GM10266 (cell line): ENCODE data around the gene NHSL2.

Source experiments
- DNase-seq: peaks from one replicate; pipeline ENCODE4 v3.0.0; 2012; ENCODE audit errors: extremely low spot score
- CTCF ChIP-seq: IDR thresholded peaks from 2 replicates; pipeline ENCODE4 v1.5.1; 2012; ENCODE audit warnings: mild to moderate bottlenecking, low read depth; ENCODE audit not compliant: control insufficient read depth, insufficient read depth; ENCODE audit errors: missing control alignments

The NHSL2 gene

GRCh38 chrX:72102760-72103159, 192.1 kb downstream of the NHSL2 start:
- DNase-seq, result no peak
- TF ChIP-seq CTCF, result no peak

- no peak for TF ChIP-seq CTCF
- DNase-seq, result no peak
These were observed 194.8 kb downstream of the NHSL2 start for GRCh38 chrX:72105436-72105835.

GRCh38 chrX:72107320-72107719, 196.7 kb downstream of the NHSL2 start:
- no peak for TF ChIP-seq CTCF
- no peak for DNase-seq

- DNase-seq, result no peak
- TF ChIP-seq CTCF, result no peak
These were observed 197.4 kb downstream of the NHSL2 start for GRCh38 chrX:72107841-72108595.

- TF ChIP-seq CTCF, result no peak
- no peak for DNase-seq
These were observed 198.0 kb downstream of the NHSL2 start for GRCh38 chrX:72108666-72109065.

GRCh38 chrX:72110051-72110875, 199.6 kb downstream of the NHSL2 start:
- no peak for TF ChIP-seq CTCF
- DNase-seq, result no peak
